Right ventricle myocardium superior (tissue), 1 donor: Measurements from ENCODE around the gene JMJD1C. TPM values are rescaled to one million over a fixed set of nuclear protein-coding genes. Genes with fewer than 3 reads are reported as not detected.

Experiments
- ATAC-seq: fragments of 200-7000 bp; cut with Tn5 transposase; one replicate; pipeline ENCODE4 v1.9.1; 2020; ENCODE audit warnings: mild to moderate bottlenecking; ENCODE audit not compliant: poor library complexity
- DNase-seq: peaks from one replicate; pipeline ENCODE4 v3.0.0-alpha.2; 2020
- intact Hi-C: fragments of 100-400 bp; cut with DNase I; formaldehyde crosslinking; loops from one replicate; pipeline ENCODE4 v1.11.2; 2022
- microRNA-seq: library from miRNA; unstranded; fragments of <30 nt; microRNA quantifications from one replicate; pipeline ENCODE4 v1.2.0, GENCODE V29; 2020
- total RNA-seq: library from RNA; stranded (reverse); fragmentation: NEBNext Ultra II Directional; extraction: Animal tissue kit (Norgen Biotek cat#: 25700); gene quantifications from one replicate; pipeline ENCODE4 v1.2.1, GENCODE V29; 2021
- donor health status: DM: no; HTN: yes; CAD: no; lungs with severe emphysema.

Gene JMJD1C
- total RNA-seq, 1 donor from 2014 or later, result 32.9 TPM

- intact Hi-C loops, result loop anchor here (10.0 kb wide), 1 partner anchor 331 kb away; the partner anchor contains the start of gene EGR2
- ATAC-seq (no peak), DNase-seq (no peak)
Measured at GRCh38 chr10:63145782-63146181, 320.0 kb downstream of the JMJD1C start.

GRCh38 chr10:63143987-63144386, 321.8 kb downstream of the JMJD1C start:
- ATAC-seq (no peak), DNase-seq (no peak)
- intact Hi-C loops, result loop anchor here (10.0 kb wide), 1 partner anchor 329 kb away; the partner anchor contains the start of gene EGR2

- intact Hi-C loops, result loop anchor here (10.0 kb wide), 1 partner anchor 327 kb away; the partner anchor contains the start of gene EGR2
- ATAC-seq, result no peak
Measured at GRCh38 chr10:63142136-63142535, 323.6 kb downstream of the JMJD1C start.

GRCh38 chr10:63140077-63140476, 325.7 kb downstream of the JMJD1C start:
- DNase-seq (no peak), ATAC-seq (no peak)
- intact Hi-C loops, result loop anchor here (10.0 kb wide), 1 partner anchor 325 kb away; the partner anchor contains the start of gene EGR2

More at GRCh38 chr10:63142136-63142535, 323.6 kb downstream of the JMJD1C start:
- DNase-seq, result no peak

DNA sequence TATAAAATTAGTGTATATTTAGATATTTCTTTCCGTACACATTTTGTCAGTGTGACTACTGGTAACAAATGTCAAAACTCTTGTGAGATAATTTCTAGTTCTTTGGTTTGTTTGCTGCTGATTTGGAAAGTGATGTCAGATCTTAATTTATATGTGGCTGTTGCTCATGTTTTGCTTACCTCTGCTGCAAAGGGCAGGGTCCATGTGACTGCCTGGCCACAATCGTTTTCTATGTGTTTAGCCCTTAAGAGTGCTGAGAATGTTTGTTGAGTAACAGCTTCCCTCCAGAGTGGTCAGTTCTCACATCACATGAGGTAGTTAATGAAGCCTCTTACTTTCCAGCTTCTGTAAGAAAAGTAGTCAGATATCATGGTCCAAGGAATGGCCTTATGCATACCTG, 328.5 kb downstream of the JMJD1C start:
- no peak for DNase-seq
- no peak for ATAC-seq
- intact Hi-C loops, result no loop called here

GRCh38 chr10:63133821-63134557, 331.8 kb downstream of the JMJD1C start:
- DNase-seq (no peak), ATAC-seq (no peak)
- intact Hi-C loops, result no loop called here

DNA sequence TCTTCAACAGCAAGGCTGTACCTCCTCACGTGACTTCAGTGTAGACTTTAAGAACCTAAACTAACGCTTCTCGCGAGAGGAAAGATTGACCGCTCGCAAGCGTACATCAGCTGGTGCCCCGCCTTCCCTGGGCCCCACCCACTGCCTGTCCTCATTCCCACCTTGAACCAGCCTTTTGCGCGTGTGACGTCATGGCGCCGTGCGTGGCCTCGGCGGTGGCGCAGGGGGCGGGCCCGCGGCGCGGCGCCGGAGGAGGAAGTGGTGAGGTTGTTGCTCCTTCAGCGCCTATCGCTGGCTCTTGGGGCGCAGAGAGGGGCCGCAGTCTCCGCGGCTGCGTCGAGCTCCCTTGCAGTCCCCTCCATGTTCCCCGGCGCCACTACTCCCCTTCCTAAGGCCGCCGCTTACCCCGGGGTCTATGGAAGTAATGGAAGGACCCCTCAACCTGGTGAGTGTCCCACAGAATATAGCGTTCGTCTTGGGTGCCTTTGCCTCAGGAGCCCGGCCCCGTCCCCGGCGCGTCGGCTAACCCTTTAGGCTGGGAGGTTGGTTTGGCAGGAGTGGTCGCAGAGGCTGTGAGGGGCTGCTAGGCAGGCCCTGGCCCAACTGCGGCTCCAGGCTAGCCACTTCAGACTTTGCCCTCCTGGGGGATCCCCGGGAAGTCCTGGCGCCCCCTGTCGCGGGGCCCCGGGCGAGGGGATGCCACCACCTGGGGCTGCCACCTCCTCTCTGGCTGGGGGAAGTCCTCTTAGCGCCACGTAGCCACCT, 332.5 kb downstream of the JMJD1C start, which contains the start of gene NRBF2:
TSS of gene NRBF2 (plus strand) at position 273 of the 765 bp plus-strand sequence. CDS start at position 416, 143 bp downstream.
- DNase-seq, result peak; percentile 99
- intact Hi-C loops, result no loop called here
- peak; percentile 100 for ATAC-seq

- intact Hi-C loops, result no loop called here
- ATAC-seq (peak; percentile 7), DNase-seq (no peak)
Measured at GRCh38 chr10:63132651-63133055, 333.1 kb downstream of the JMJD1C start.

- no peak for ATAC-seq
- no peak for DNase-seq
- intact Hi-C loops, result no loop called here
Measured at GRCh38 chr10:63129888-63130287, 335.9 kb downstream of the JMJD1C start.

- ATAC-seq (no peak), DNase-seq (no peak)
- intact Hi-C loops, result no loop called here
Measured at GRCh38 chr10:63128443-63128842, 337.3 kb downstream of the JMJD1C start.

DNA sequence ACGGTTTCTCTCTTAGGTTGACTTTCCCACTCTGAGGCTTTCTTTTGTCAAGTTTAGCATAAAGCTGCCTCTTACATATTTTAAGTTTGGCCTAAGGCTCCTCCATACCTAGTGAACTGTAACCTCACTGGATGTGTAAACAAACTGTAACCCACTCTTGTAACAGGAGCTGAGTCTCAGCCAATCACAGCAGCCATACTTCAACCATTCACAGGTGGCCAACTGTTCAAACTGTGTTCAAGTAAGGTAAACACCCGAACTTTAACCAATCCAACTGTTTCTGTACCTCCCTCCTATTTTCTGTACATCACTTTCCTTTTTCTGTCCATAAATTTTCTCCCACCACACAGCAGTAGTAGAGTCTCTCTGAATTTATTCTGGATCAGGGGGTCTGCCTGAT, 340.3 kb downstream of the JMJD1C start:
- ATAC-seq (no peak), DNase-seq (no peak)
- intact Hi-C loops, result no loop called here

- ATAC-seq (no peak), DNase-seq (no peak)
- intact Hi-C loops, result no loop called here
Measured at GRCh38 chr10:63123727-63124362, 341.9 kb downstream of the JMJD1C start.

GRCh38 chr10:63120554-63120953, 345.2 kb downstream of the JMJD1C start:
- DNase-seq, result no peak
- peak; percentile 31 for ATAC-seq
- intact Hi-C loops, result no loop called here

- ATAC-seq (no peak), DNase-seq (no peak)
- intact Hi-C loops, result no loop called here
Measured at GRCh38 chr10:63119041-63119440, 346.7 kb downstream of the JMJD1C start.

Small RNA genes within 50 kb of the gene (microRNA-seq; reads per million reads assigned to microRNA genes)
- gene MIR1296, result 113 reads per million, percentile 55 among the genes with 10 or more reads in this experiment

Other genes starting within 250 kb of the JMJD1C start
- gene REEP3, start 55.4 kb upstream of the JMJD1C start, total RNA-seq, result 14.0 TPM